Measurements from ENCODE around the gene NFAM1. TPM values are rescaled to one million over a fixed set of nuclear protein-coding genes. Genes with fewer than 3 reads are reported as not detected.

The NFAM1 gene
- total and polyA plus RNA-seq, 8 donors, result 0.15 to 18.1 (median 0.83) TPM

DNA sequence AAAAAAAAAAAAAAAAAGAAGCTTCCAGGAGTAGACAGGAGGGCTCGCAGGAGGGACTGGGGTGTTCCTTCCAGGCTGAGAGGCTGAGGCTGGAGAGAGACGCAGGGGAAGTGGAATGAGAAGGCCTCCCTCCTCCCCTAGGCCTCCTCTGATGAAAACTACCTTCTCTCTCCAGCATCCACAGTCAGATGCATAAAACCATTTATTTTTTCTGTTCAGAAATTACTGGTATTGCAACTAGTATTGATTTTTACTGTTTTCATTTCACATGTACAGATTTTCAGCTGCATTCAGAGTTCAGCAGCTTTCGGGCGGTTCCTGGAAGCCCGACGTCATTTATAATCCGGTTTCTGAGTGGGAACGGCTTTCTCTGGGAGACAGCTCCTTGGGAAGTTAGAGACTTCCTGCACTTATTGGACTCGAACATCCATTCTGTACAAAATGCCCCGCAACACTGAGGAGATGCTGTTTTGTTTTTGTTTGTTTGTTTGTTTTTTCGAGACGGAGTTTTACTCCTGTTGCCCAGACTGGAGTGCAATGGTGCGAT, 6.9 kb upstream of the NFAM1 start:
- Histone ChIP-seq H3K27me3 (peaks cover 0 to 13% (median 0%) of the 10 kb centered on the region in 3 donors), H3K9me3 (no peaks in the 10 kb centered on the region), H3K27ac (peak overlapping the region in 2 of 5 donors; percentile 68 to 83), H3K4me3 (no peak overlapping the region), H3K36me3 (no peaks in the 10 kb centered on the region), H3K4me1 (peaks cover 13 to 62% (median 32%) of the 10 kb centered on the region in 4 donors)
- DNase-seq, result no peak
- intact Hi-C loops (cut with DNase I; ENCODE audit: low total_unique reads), result loop anchor here (5.0 to 10.0 kb wide), 2 partner anchors 272 to 334 kb away; no protein-coding TSS in a partner anchor
- TF ChIP-seq EP300 (IDR thresholded peaks at IDR 0.05) (no peak), POLR2A (IDR thresholded peaks at IDR 0.05) (no peak)
- 74 to 83% (median 78%) methylated on average over 13 of the region's 13 CpGs for WGBS, 5 donors

DNA sequence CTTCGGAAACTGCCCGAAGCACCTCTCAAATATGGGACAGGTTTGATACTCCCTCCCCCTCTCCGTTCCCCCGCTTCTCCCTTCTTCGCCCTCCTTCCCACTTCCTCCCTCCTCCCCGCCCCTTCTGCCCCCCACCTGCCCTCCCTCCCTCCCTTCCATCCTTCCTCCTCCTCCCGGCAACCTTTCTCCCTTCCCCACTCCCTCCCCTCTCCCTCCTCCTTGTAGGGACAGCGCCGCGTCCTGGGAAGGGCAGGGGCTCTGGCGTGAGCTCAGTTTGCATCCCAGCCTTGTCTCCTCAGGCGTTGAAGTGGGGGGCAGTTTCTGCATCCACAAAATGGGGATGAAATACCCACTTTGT, 6.1 kb upstream of the NFAM1 start:
- Histone ChIP-seq H3K4me3 (peak overlapping the region in 1 of 4 donors; percentile 54), H3K27ac (peak overlapping the region in 2 of 5 donors; percentile 39 to 65), H3K9me3 (no peaks in the 10 kb centered on the region), H3K4me1 (peaks cover 7 to 57% (median 26%) of the 10 kb centered on the region in 4 donors), H3K27me3 (peaks cover 0 to 21% (median 0%) of the 10 kb centered on the region in 3 donors), H3K36me3 (no peaks in the 10 kb centered on the region)
- intact Hi-C loops (cut with DNase I; ENCODE audit: low total_unique reads), result loop anchor here (5.0 to 10.0 kb wide), 2 partner anchors 271 to 333 kb away; no protein-coding TSS in a partner anchor
- 17 to 28% (median 17%) methylated on average over 11 to 12 of the region's 12 CpGs for WGBS, 5 donors
- no peak for DNase-seq
- TF ChIP-seq POLR2A (IDR thresholded peaks at IDR 0.05) (no peak), POLR2AphosphoS5 (IDR thresholded peaks at IDR 0.05) (no peak)
- TF ChIP-seq, protein P1, sequence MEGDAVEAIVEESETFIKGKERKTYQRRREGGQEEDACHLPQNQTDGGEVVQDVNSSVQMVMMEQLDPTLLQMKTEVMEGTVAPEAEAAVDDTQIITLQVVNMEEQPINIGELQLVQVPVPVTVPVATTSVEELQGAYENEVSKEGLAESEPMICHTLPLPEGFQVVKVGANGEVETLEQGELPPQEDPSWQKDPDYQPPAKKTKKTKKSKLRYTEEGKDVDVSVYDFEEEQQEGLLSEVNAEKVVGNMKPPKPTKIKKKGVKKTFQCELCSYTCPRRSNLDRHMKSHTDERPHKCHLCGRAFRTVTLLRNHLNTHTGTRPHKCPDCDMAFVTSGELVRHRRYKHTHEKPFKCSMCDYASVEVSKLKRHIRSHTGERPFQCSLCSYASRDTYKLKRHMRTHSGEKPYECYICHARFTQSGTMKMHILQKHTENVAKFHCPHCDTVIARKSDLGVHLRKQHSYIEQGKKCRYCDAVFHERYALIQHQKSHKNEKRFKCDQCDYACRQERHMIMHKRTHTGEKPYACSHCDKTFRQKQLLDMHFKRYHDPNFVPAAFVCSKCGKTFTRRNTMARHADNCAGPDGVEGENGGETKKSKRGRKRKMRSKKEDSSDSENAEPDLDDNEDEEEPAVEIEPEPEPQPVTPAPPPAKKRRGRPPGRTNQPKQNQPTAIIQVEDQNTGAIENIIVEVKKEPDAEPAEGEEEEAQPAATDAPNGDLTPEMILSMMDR (IDR thresholded peaks at IDR 0.05), result no peak

DNA sequence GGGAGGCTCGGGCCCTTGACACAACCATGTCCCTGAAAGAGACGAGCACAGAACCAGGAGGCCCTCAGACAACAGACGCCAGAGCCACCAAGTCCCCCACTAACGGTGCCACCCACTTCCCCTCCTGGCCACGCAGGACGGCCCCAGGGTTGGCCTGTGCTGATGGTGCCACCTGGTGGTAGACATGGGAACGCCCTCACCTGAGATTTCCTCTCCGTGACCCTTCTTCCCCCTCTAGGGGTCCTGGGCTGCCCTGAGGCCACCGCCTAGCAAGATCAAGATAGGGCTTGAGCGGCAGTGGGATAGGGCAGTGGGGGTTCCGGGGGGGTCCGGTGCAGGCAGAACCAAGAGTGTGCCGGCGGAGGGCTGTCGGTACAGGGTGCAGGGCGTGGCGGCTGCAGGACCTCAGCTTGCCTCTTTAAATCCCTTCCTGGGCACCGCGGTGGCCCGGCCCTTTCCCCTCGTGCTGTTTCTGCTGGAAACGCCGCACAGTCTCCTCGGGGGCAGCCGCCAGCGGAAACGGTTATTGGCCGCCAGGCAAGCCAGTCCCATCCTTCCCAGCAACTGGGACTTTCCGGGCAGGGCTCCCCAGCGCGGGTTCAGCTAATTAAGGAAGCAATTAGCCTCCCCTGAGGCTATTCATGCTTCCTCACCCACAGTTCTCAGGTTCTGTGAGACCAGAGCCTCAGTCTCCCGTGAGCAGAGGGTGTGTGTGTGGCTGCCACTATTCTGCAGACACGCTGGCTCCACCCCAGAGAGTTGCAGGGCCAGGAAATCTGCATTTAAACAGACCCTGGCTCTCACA, 5.5 kb upstream of the NFAM1 start:
- intact Hi-C loops (cut with DNase I; ENCODE audit: low total_unique reads), result loop anchor here (5.0 to 10.0 kb wide), 2 partner anchors 270 to 333 kb away; no protein-coding TSS in a partner anchor
- H3K4me1 ChIP-seq, result peaks cover 7 to 57% (median 24%) of the 10 kb centered on the region in 4 donors
- no peaks in the 10 kb centered on the region for H3K36me3 ChIP-seq
- H3K9me3 ChIP-seq, result no peaks in the 10 kb centered on the region
- peak overlapping the region in 4 of 5 donors; percentile 35 to 65 (median 42) for H3K27ac ChIP-seq
- 1 to 2% (median 2%) methylated on average over 23 to 33 of the region's 33 CpGs for WGBS, 5 donors
- H3K4me3 ChIP-seq, result peak overlapping the region; percentile 40 to 56 (median 48)
- TF ChIP-seq POLR2A (IDR thresholded peaks at IDR 0.05) (no peak), EP300 (IDR thresholded peaks at IDR 0.05) (no peak), POLR2AphosphoS5 (IDR thresholded peaks at IDR 0.05) (peak in 2 of 3 donors; percentile 3 to 58)
- TF ChIP-seq, protein P1 (IDR thresholded peaks at IDR 0.05), result peak in 6 of 7 experiments; percentile 14 to 99 (median 94)
- H3K27me3 ChIP-seq, result peaks cover 0 to 27% (median 0%) of the 10 kb centered on the region in 3 donors
- DNase-seq, result peak; percentile 78 to 89

DNA sequence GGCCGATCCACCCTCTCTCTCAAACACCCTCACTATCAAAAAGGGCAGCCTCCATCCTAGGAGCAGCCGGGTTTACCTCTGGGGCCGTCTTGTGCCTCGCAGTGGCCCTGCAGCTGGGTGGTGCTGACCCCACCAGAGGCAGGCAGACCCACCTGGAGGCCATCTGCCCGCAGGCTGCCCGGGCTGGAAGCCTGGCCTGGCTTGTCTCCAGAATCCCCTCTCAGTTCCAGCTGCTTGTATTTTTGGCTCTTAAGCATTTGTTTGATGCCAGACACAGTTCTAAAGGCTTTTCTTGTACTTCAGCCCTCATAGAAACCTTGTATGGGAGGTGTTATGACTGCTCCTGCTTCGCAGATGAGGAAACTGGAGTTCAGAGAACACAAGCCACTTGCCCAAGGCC, 4.2 kb upstream of the NFAM1 start:
- DNase-seq, result no peak
- Histone ChIP-seq H3K27me3 (peaks cover 0 to 40% (median 11%) of the 10 kb centered on the region in 3 donors), H3K36me3 (no peaks in the 10 kb centered on the region), H3K27ac (peak overlapping the region in 2 of 5 donors; percentile 39 to 46), H3K4me3 (no peak overlapping the region), H3K4me1 (peaks cover 7 to 57% (median 24%) of the 10 kb centered on the region in 4 donors), H3K9me3 (no peaks in the 10 kb centered on the region)
- intact Hi-C loops (cut with DNase I; ENCODE audit: low total_unique reads), result loop anchor here (5.0 to 10.0 kb wide), 2 partner anchors 269 to 332 kb away; no protein-coding TSS in a partner anchor
- no peak for TF ChIP-seq POLR2A (IDR thresholded peaks at IDR 0.05)
- no peak for TF ChIP-seq POLR2AphosphoS5 (IDR thresholded peaks at IDR 0.05)
- TF ChIP-seq EP300 (IDR thresholded peaks at IDR 0.05), result no peak
- TF ChIP-seq, protein P1 (IDR thresholded peaks at IDR 0.05), result no peak
- WGBS, 5 donors, result 53 to 72% (median 67%) methylated on average over 3 to 7 of the region's 7 CpGs
